Subcutaneous preadipocyte (primary cell): ENCODE data around the gene ZNF467. TPM values are rescaled to one million over a fixed set of nuclear protein-coding genes. Genes with fewer than 3 reads are reported as not detected.

ENCODE experiments used
- total RNA-seq: library from RNA; depleted of rRNA; stranded (reverse); fragments of >200 nt; gene quantifications from 2 replicates; pipeline ENCODE4 v1.2.3, GENCODE V29; 2012

Gene ZNF467, protein sequence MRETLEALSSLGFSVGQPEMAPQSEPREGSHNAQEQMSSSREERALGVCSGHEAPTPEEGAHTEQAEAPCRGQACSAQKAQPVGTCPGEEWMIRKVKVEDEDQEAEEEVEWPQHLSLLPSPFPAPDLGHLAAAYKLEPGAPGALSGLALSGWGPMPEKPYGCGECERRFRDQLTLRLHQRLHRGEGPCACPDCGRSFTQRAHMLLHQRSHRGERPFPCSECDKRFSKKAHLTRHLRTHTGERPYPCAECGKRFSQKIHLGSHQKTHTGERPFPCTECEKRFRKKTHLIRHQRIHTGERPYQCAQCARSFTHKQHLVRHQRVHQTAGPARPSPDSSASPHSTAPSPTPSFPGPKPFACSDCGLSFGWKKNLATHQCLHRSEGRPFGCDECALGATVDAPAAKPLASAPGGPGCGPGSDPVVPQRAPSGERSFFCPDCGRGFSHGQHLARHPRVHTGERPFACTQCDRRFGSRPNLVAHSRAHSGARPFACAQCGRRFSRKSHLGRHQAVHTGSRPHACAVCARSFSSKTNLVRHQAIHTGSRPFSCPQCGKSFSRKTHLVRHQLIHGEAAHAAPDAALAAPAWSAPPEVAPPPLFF
- total RNA-seq, result 0.20 TPM in 1 of 2 replicates, not detected in the other

DNA sequence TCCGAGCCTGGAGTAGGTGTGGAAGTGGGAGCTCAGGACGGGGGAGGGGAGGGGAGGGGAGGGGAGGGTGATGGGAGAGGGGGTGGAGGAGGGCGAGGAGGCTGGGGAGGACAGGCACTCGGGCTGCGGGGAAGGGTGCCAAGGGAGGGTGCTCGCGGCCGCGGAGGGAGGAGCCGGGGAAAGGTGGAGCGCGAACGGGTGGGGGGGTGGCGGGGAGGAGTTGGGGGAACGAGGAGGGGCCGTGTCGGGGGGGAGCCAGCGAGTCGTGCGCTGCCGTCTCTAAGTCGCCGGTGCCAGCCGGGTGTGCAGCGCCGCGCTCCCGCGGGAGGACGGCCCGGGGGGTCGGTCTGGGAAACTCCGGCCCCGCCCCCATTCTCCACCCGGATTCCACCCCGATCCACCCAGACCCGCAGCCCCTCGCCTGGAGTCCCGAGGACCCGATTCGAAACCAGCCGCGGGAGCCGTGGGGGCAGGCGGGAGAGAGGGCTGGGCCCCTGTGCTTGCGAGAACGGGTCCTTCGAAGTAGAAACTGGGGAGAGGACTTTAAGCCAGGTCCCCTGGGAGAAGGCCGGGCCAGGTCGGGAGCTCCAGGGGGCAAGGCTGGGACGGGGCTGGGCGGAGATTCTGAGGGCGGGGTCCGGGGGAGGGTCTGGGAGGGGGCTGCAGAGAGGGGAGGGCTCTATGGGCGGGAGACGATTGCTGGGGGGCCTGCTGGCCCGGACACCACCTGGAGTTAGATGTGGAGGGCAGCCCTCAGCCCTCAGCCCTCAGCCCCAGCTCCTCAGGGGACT lies at the start of gene ZNF467:
TSS of gene ZNF467 (minus strand) at position 143 of the 791 bp plus-strand sequence. CDS start 2,556 bp downstream, outside the sequence.

Other genes starting within 250 kb of the ZNF467 start
- 5.3 and 6.2 TPM in 2 replicates for gene ZNF862, start 64.8 kb upstream of the ZNF467 start, total RNA-seq
- 14.7 and 16.8 TPM in 2 replicates for gene ATP6V0E2, start 100.4 kb upstream of the ZNF467 start, total RNA-seq